GM12878 (cell line): ENCODE data around the gene PHACTR3. TPM values are rescaled to one million over a fixed set of nuclear protein-coding genes. Genes with fewer than 3 reads are reported as not detected.

Experiments used
- ATAC-seq: fragments of 200-7000 bp; cut with Tn5 transposase; 3 replicates; pipeline ENCODE4 v1.9.1; 2020; ENCODE audit warnings: mild to moderate bottlenecking, moderate library complexity
- BruUV-seq: library from RNA; stranded (reverse); fragments of 400-500 nt; replicated peaks from 2 replicates; lab custom pipeline; 2021; lab: Mats Ljungman, UMichigan
- CTCF ChIA-PET: fragments of 300-600 bp; sonication (Branson Sonifier 250); formaldehyde crosslinking; extraction: SDS; loops from one replicate; lab custom pipeline; 2021; ENCODE audit warnings: inconsistent platforms; lab: Yijun Ruan, JAX
- POLR2A ChIA-PET: fragments of 350-600 bp; formaldehyde crosslinking; extraction: SDS; loops from one replicate; lab custom pipeline; 2021; ENCODE audit warnings: inconsistent platforms; lab: Charles Lee
- RAD21 ChIA-PET: fragments of 300-600 bp; sonication (Branson Sonifier 250); formaldehyde crosslinking; loops from one replicate; lab custom pipeline; 2023; ENCODE audit warnings: antibody characterized with exemption; ENCODE audit not compliant: unreplicated experiment; lab: Charles Lee
- SMC1A ChIA-PET: fragments of 300-600 bp; sonication (Branson Sonifier 250); formaldehyde crosslinking; loops from one replicate; lab custom pipeline; 2023; ENCODE audit not compliant: unreplicated experiment, uncharacterized antibody; lab: Charles Lee
- DNase-seq: peaks from one replicate; pipeline ENCODE4 v3.0.0-alpha.2; 2011; ENCODE audit warnings: low read depth, low spot score
- FAIRE-seq: peaks from 3 replicates; lab custom pipeline; 2011; peaks lifted over from hg19 to GRCh38; lab: Jason Lieb, UNC
- H2AFZ ChIP-seq: 2 replicates; pipeline ENCODE4 v1.6.0; 2011; ENCODE audit warnings: low read depth, low read length, control low read depth; ENCODE audit not compliant: control insufficient read depth
- H3K27ac ChIP-seq: 2 replicates; pipeline ENCODE4 v1.5.1; 2011; ENCODE audit warnings: control low read depth; ENCODE audit not compliant: control insufficient read depth, insufficient read depth
- H3K27me3 ChIP-seq, 2 experiments: replicated peaks in 1 of 2; 2 replicates each; pipeline versions ENCODE4 v1.6.0 to v1.6.1; 2011; ENCODE audit warnings: low read length in 1 of 2; ENCODE audit not compliant: control insufficient read depth in 2 of 2, insufficient read depth in 2 of 2
- H3K36me3 ChIP-seq, 2 experiments: 2 replicates each; pipeline ENCODE4 v1.5.1; 2011; ENCODE audit warnings: low read length in 1 of 2; ENCODE audit not compliant: control insufficient read depth in 2 of 2, insufficient read depth in 2 of 2
- H3K4me1 ChIP-seq: 2 replicates; pipeline ENCODE4 v1.6.1; 2011; ENCODE audit warnings: mild to moderate bottlenecking, low read length, moderate library complexity, mixed read lengths; ENCODE audit not compliant: control insufficient read depth, insufficient read depth
- H3K4me2 ChIP-seq: 2 replicates; pipeline ENCODE4 v1.6.0; 2011; ENCODE audit warnings: control low read depth; ENCODE audit not compliant: control insufficient read depth, insufficient read depth
- H3K4me3 ChIP-seq: fragments of 200-600 bp; sonication (generic); 2 replicates; pipeline ENCODE4 v1.5.1; 2016
- H3K79me2 ChIP-seq: 2 replicates; pipeline ENCODE4 v1.6.0; 2011; ENCODE audit warnings: low read length; ENCODE audit not compliant: control insufficient read depth, insufficient read depth
- H3K9ac ChIP-seq: 2 replicates; pipeline ENCODE4 v1.8.0; 2011; ENCODE audit warnings: low read length, control low read depth, mixed read lengths; ENCODE audit not compliant: control insufficient read depth, insufficient read depth
- H3K9me3 ChIP-seq: replicated peaks from 3 replicates; pipeline ENCODE4 v1.5.1; 2011; ENCODE audit warnings: mild to moderate bottlenecking, low read length; ENCODE audit not compliant: control insufficient read depth, insufficient read depth
- H4K20me1 ChIP-seq: 2 replicates; pipeline ENCODE4 v1.6.0; 2011; ENCODE audit not compliant: control insufficient read depth, insufficient read depth
- BRCA1 ChIP-seq: IDR thresholded peaks from 2 replicates; pipeline ENCODE4 v1.6.1; 2011; ENCODE audit warnings: low read depth, low read length, improper control_type of control experiment
- CHD1 ChIP-seq: IDR thresholded peaks from 2 replicates; pipeline ENCODE4 v1.6.1; 2012; ENCODE audit warnings: low read depth, low read length, improper control_type of control experiment
- CREM ChIP-seq: IDR thresholded peaks from 2 replicates; pipeline ENCODE4 v1.6.1; 2014; ENCODE audit warnings: antibody characterized with exemption, low read depth
- DPF2 ChIP-seq: fragments of 450-650 bp; IDR thresholded peaks from 2 replicates; pipeline ENCODE4 v1.6.1; 2017; ENCODE audit warnings: mild to moderate bottlenecking
- GATAD2B ChIP-seq: fragments of 450-650 bp; conservative IDR thresholded peaks from 2 replicates; pipeline ENCODE4 v1.6.1; 2017; ENCODE audit warnings: low read depth, mild to moderate bottlenecking, moderate library complexity
- NFXL1 ChIP-seq: fragments of 450-650 bp; IDR thresholded peaks from 2 replicates; pipeline ENCODE4 v1.6.1; 2017; ENCODE audit warnings: antibody characterized with exemption, mild to moderate bottlenecking, borderline replicate concordance
- PML ChIP-seq: IDR thresholded peaks from 2 replicates; pipeline ENCODE4 v1.6.1; 2012; ENCODE audit warnings: low read length, inconsistent platforms
- RELA ChIP-seq: fragments of 450-650 bp; IDR thresholded peaks from 2 replicates; pipeline ENCODE4 v1.8.0; 2014; ENCODE audit warnings: borderline replicate concordance; ENCODE audit not compliant: partially characterized antibody
- SIX5 ChIP-seq: IDR thresholded peaks from 2 replicates; pipeline ENCODE4 v1.6.1; 2011; ENCODE audit warnings: mild to moderate bottlenecking, low read depth, low read length, moderate library complexity; ENCODE audit not compliant: severe bottlenecking
- SRF ChIP-seq, 2 experiments: IDR thresholded peaks; 2 replicates each; pipeline ENCODE4 v1.6.1; 2011; ENCODE audit warnings: low read depth in 2 of 2, low read length in 2 of 2, mild to moderate bottlenecking in 1 of 2, moderate library complexity in 1 of 2
- TARDBP ChIP-seq: IDR thresholded peaks from 2 replicates; pipeline ENCODE4 v1.6.1; 2016; ENCODE audit warnings: borderline replicate concordance
- ZNF207 ChIP-seq: fragments of 450-650 bp; IDR thresholded peaks from 2 replicates; pipeline ENCODE4 v1.6.1; 2014; ENCODE audit warnings: antibody characterized with exemption, mild to moderate bottlenecking, borderline replicate concordance
- ZNF622 ChIP-seq: fragments of 450-650 bp; IDR thresholded peaks from 2 replicates; pipeline ENCODE4 v1.6.1; 2017; ENCODE audit warnings: mild to moderate bottlenecking, inconsistent platforms
- ZNF687 ChIP-seq: fragments of 450-650 bp; IDR thresholded peaks from 2 replicates; pipeline ENCODE4 v1.6.1; 2017; ENCODE audit warnings: mild to moderate bottlenecking, moderate library complexity
- WGBS: methylation state at CpG from one replicate; pipeline ENCODE4 v1.1.6; 2016; ENCODE audit warnings: low lambda C conversion rate; ENCODE audit not compliant: insufficient replicate concordance, insufficient coverage; ENCODE audit errors: missing lambda C conversion rate; 5-methylcytosine and 5-hydroxymethylcytosine counted together
- in situ Hi-C: fragments of 300-500 bp; cut with MboI; formaldehyde crosslinking; loops from 9 replicates; pipeline ENCODE4 v1.14.3; 2018; ENCODE audit warnings: mixed read lengths
- intact Hi-C: fragments of 100-400 bp; cut with micrococcal nuclease; formaldehyde crosslinking; loops from one replicate; pipeline ENCODE4 v1.14.2; 2022; ENCODE audit not compliant: unreplicated experiment
- polyA plus RNA-seq, 11 experiments: library from polyadenylated mRNA; depleted of rRNA in 4 of 11; unstranded in 6 of 11; stranded (reverse) in 5 of 11; fragments of >200 nt; fragmentation: Nextera tagmentation in 4 of 11; fragmentation: Illumina TruSeq in 1 of 11; extraction: Ambion mirVana in 4 of 11; extraction: Trizol in 1 of 11; gene quantifications; 1 replicate in 1 of 11; 2 replicates in 10 of 11; pipeline versions ENCODE4 v1.2.1 to v1.2.3, GENCODE V29; 2011 to 2016; ENCODE audit warnings: inconsistent platforms in 2 of 11, missing spikeins in 2 of 11, low read depth in 1 of 11
- total RNA-seq, 4 experiments: library from RNA; depleted of rRNA in 3 of 4; stranded (reverse); fragments of >200 nt in 3 of 4; fragmentation: Illumina TruSeq in 1 of 4; extraction: Trizol in 1 of 4; gene quantifications; 2 replicates each; pipeline versions ENCODE4 v1.2.1 to v1.2.3, GENCODE V29; 2013 to 2021
- TF ChIP-seq, protein P1 (sequence below): IDR thresholded peaks from 2 replicates; pipeline ENCODE4 v1.6.1; 2011; ENCODE audit warnings: borderline replicate concordance, low read depth, mild to moderate bottlenecking, moderate library complexity, mixed read lengths, low read length; ENCODE audit not compliant: insufficient read depth; ENCODE audit errors: extremely low read length

The PHACTR3 gene
- total and polyA plus RNA-seq, 10 of the 15 experiments (the other 5 are each of a cell fraction or from before 2014, with no cell fraction given): 0.17 to 2.7 (median 0.27) TPM; not detected in 1

DNA sequence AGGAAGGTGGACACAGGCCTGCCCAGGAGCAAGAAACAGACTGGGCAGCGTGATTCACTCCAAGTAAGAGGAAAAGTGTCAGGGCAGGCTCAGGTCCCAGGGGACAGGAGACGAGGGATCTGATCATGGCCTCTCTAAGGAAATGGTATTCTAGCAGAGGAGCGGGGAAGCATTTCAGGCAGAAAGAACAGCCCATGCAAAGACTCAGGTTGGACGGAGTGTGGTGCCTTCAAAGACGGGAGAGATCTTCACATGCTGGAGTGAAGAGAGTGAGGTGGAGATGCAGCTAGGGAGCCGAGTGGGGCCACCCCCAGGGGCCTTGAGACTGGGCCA, 168.0 kb downstream of the PHACTR3 start:
- FAIRE-seq (peak; percentile 23), ATAC-seq (no peak), DNase-seq (no peak)
- ChIA-PET SMC1A (no interaction called here), RAD21 (no interaction called here), POLR2A (no interaction called here), CTCF (no interaction called here)
- Histone ChIP-seq H3K27ac (no peak overlapping the region), H3K4me3 (no peak overlapping the region), H3K4me1 (no peaks in the 10 kb centered on the region; the same call in 1 of the 2 replicates), H4K20me1 (no peaks in the 10 kb centered on the region), H2AFZ (no peak overlapping the region), H3K4me2 (no peak overlapping the region), H3K36me3 (no peaks in the 10 kb centered on the region), H3K79me2 (no peaks in the 10 kb centered on the region), H3K9me3 (no peaks in the 10 kb centered on the region), H3K9ac (no peak overlapping the region), H3K27me3 (no peaks in the 10 kb centered on the region)
- 12% methylated on average over 6 of the region's 6 CpGs for WGBS
- TF ChIP-seq PML (no peak), ZNF687 (no peak), SRF (IDR thresholded peaks at IDR 0.05; ENCODE audit: low read depth in 2 of 2, low read length in 2 of 2) (no peak), ZNF622 (no peak), NFXL1 (no peak), BRCA1 (no peak), GATAD2B (no peak), DPF2 (no peak), ZNF207 (no peak), SIX5 (no peak), CHD1 (no peak), CREM (no peak), RELA (no peak), TARDBP (no peak)
- TF ChIP-seq, protein P1, sequence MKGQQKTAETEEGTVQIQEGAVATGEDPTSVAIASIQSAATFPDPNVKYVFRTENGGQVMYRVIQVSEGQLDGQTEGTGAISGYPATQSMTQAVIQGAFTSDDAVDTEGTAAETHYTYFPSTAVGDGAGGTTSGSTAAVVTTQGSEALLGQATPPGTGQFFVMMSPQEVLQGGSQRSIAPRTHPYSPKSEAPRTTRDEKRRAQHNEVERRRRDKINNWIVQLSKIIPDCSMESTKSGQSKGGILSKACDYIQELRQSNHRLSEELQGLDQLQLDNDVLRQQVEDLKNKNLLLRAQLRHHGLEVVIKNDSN: no peak
- intact Hi-C loops: no loop called here
- in situ Hi-C loops: loop anchor here (5.0 kb wide), 1 partner anchor 50 kb away; no protein-coding TSS in a partner anchor
- no TSS peak for BruUV-seq
